Gastroesophageal sphincter (tissue), 4 donors: ENCODE measurements around the gene KIRREL3. TPM values are rescaled to one million over a fixed set of nuclear protein-coding genes. Genes with fewer than 3 reads are reported as not detected.

ENCODE experiments used
- ATAC-seq: fragments of 150-250 bp; one replicate; pipeline ENCODE4 v1.9.1; 2016; ENCODE audit warnings: mild to moderate bottlenecking, moderate library complexity
- H3K27ac ChIP-seq, 4 donors: fragments of 200-600 bp; sonication (generic) in 3 of 4; 1 replicate in 3 of 4; 2 replicates in 1 of 4; pipeline ENCODE4 v1.5.1; 2016 to 2019
- H3K27me3 ChIP-seq: fragments of 200-600 bp; sonication (generic); one replicate; pipeline ENCODE4 v1.5.1; 2019
- H3K36me3 ChIP-seq, 2 donors: fragments of 200-600 bp; sonication (generic); one replicate each; pipeline ENCODE4 v1.5.1; 2019; ENCODE audit warnings: control low read depth in 1 of 2
- H3K4me1 ChIP-seq, 3 donors: fragments of 200-600 bp; sonication (generic); 1 replicate in 2 of 3; 2 replicates in 1 of 3; pipeline ENCODE4 v1.5.1; 2016 to 2019; ENCODE audit warnings: control low read depth in 2 of 3
- H3K4me3 ChIP-seq, 2 donors: fragments of 200-600 bp; sonication (generic); one replicate each; pipeline ENCODE4 v1.5.1; 2019; ENCODE audit warnings: mild to moderate bottlenecking in 1 of 2, moderate library complexity in 1 of 2
- H3K9me3 ChIP-seq, 3 donors: fragments of 200-600 bp; sonication (generic); one replicate each; pipeline ENCODE4 v1.5.1; 2017 to 2019; ENCODE audit warnings: control low read depth in 2 of 3
- CTCF ChIP-seq, 4 experiments: fragments of 200-600 bp in 2 of 4; fragments of 450-650 bp in 2 of 4; sonication (generic) in 1 of 4; IDR thresholded peaks; one replicate each; pipeline ENCODE4 v1.5.1; 2017 to 2019; ENCODE audit warnings: antibody characterized with exemption in 4 of 4, mild to moderate bottlenecking in 2 of 4, moderate library complexity in 2 of 4
- EP300 ChIP-seq: sonication (generic); formaldehyde crosslinking; IDR thresholded peaks from one replicate; pipeline ENCODE4 v1.6.1; 2017; ENCODE audit warnings: antibody characterized with exemption, mild to moderate bottlenecking
- POLR2A ChIP-seq, 2 donors: fragments of 450-650 bp; IDR thresholded peaks; one replicate each; pipeline ENCODE4 v1.6.1; 2017; ENCODE audit warnings: antibody characterized with exemption in 2 of 2, mild to moderate bottlenecking in 2 of 2, moderate library complexity in 1 of 2
- POLR2AphosphoS5 ChIP-seq: sonication (generic); formaldehyde crosslinking; IDR thresholded peaks from one replicate; pipeline ENCODE4 v1.6.1; 2017; ENCODE audit warnings: antibody characterized with exemption
- WGBS, 2 donors: methylation state at CpG; one replicate each; pipeline ENCODE4 v1.1.5; 2018; ENCODE audit warnings: low coverage in 1 of 2; 5-methylcytosine and 5-hydroxymethylcytosine counted together
- total RNA-seq, 4 donors: library from RNA; depleted of rRNA; stranded (reverse); fragments of >200 nt; gene quantifications; one replicate each; pipeline ENCODE4 v1.1.0, GENCODE V29; 2016

KIRREL3 gene
- total RNA-seq, 4 donors from 2014 or later, result 0.54 to 3.9 (median 1.4) TPM

- 22 to 30% methylated on average over 3 to 4 of the region's 7 CpGs for WGBS, 2 donors
- no peaks in the 10 kb centered on the region for H3K36me3 ChIP-seq
- no peak overlapping the region for H3K27ac ChIP-seq
- TF ChIP-seq POLR2A (IDR thresholded peaks at IDR 0.05) (no peak), EP300 (no peak), CTCF (IDR thresholded peaks at IDR 0.05) (no peak), POLR2AphosphoS5 (no peak)
- H3K4me1 ChIP-seq, result no peaks in the 10 kb centered on the region
- no peak for ATAC-seq
- no peaks in the 10 kb centered on the region for H3K9me3 ChIP-seq
- no peak overlapping the region for H3K4me3 ChIP-seq
- peaks cover 33% of the 10 kb centered on the region for H3K27me3 ChIP-seq
These were observed 176.4 kb downstream of the KIRREL3 start for GRCh38 chr11:126824035-126824607.

GRCh38 chr11:126823274-126823673, 177.3 kb downstream of the KIRREL3 start:
- H3K36me3 ChIP-seq, result no peaks in the 10 kb centered on the region
- no peak overlapping the region for H3K27ac ChIP-seq
- H3K4me1 ChIP-seq, result no peaks in the 10 kb centered on the region
- ATAC-seq, result no peak
- H3K27me3 ChIP-seq, result peaks cover 28% of the 10 kb centered on the region
- H3K4me3 ChIP-seq, result no peak overlapping the region
- no peaks in the 10 kb centered on the region for H3K9me3 ChIP-seq
- TF ChIP-seq CTCF (IDR thresholded peaks at IDR 0.05), result no peak
- no peak for TF ChIP-seq POLR2A (IDR thresholded peaks at IDR 0.05)
- no peak for TF ChIP-seq POLR2AphosphoS5
- TF ChIP-seq EP300, result no peak

- Histone ChIP-seq H3K27ac (no peak overlapping the region), H3K9me3 (no peaks in the 10 kb centered on the region), H3K36me3 (no peaks in the 10 kb centered on the region), H3K4me3 (no peak overlapping the region), H3K27me3 (peaks cover 26% of the 10 kb centered on the region), H3K4me1 (no peaks in the 10 kb centered on the region)
- no peak for TF ChIP-seq EP300
- TF ChIP-seq POLR2A (IDR thresholded peaks at IDR 0.05), result no peak
- no peak for TF ChIP-seq POLR2AphosphoS5
- TF ChIP-seq CTCF (IDR thresholded peaks at IDR 0.05), result no peak
- ATAC-seq, result no peak
- WGBS, 2 donors, result 89 to 100% methylated on average over 1 of the region's 1 CpG
These were observed 178.7 kb downstream of the KIRREL3 start for GRCh38 chr11:126821827-126822226.

GRCh38 chr11:126819194-126819593, 181.4 kb downstream of the KIRREL3 start:
- no peak overlapping the region for H3K4me3 ChIP-seq
- 78 to 83% methylated on average over 3 to 4 of the region's 10 CpGs for WGBS, 2 donors
- TF ChIP-seq EP300, result no peak
- no peak for TF ChIP-seq POLR2AphosphoS5
- no peak for TF ChIP-seq CTCF (IDR thresholded peaks at IDR 0.05)
- no peak for TF ChIP-seq POLR2A (IDR thresholded peaks at IDR 0.05)
- no peaks in the 10 kb centered on the region for H3K36me3 ChIP-seq
- H3K27ac ChIP-seq, result no peak overlapping the region
- no peak for ATAC-seq
- H3K27me3 ChIP-seq, result peaks cover 32% of the 10 kb centered on the region
- H3K9me3 ChIP-seq, result no peaks in the 10 kb centered on the region
- H3K4me1 ChIP-seq, result no peaks in the 10 kb centered on the region

GRCh38 chr11:126817523-126818450, 182.8 kb downstream of the KIRREL3 start:
- H3K27me3 ChIP-seq, result peaks cover 28% of the 10 kb centered on the region
- no peaks in the 10 kb centered on the region for H3K4me1 ChIP-seq
- no peak for ATAC-seq
- no peak overlapping the region for H3K4me3 ChIP-seq
- H3K9me3 ChIP-seq, result no peaks in the 10 kb centered on the region
- no peaks in the 10 kb centered on the region for H3K36me3 ChIP-seq
- WGBS, 2 donors, result 45 to 52% methylated on average over 6 of the region's 11 CpGs
- H3K27ac ChIP-seq, result no peak overlapping the region
- TF ChIP-seq EP300, result no peak
- no peak for TF ChIP-seq CTCF (IDR thresholded peaks at IDR 0.05)
- TF ChIP-seq POLR2AphosphoS5, result no peak
- TF ChIP-seq POLR2A (IDR thresholded peaks at IDR 0.05), result no peak
